Measurements from ENCODE around the gene FGF14. TPM values are rescaled to one million over a fixed set of nuclear protein-coding genes. Genes with fewer than 3 reads are reported as not detected.

The FGF14 gene
- 0.03 TPM in 2 replicates for polyA plus RNA-seq (2013)

DNA sequence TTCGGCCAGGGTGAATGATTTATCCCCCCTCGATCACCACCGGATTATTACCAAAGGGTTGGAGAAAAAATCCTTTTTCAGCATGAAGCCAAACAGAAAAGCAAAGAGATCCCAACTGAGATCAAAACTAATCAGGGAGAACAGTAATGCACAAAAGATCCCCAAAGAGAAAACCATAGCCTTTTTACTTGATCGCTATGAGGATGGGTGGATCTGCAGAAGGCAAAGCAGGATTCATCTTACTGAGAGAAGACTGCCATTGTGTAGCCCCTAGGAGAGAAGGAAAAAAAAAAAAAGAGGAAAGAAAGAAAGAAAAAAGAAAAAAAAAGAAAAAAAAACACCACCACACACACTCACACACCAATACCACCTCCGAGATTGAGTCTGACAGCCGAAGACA lies at the start of gene FGF14:
FGF14 (minus strand) TSS at position 283 of the 400 bp plus-strand sequence.
- Histone ChIP-seq H2BK12ac (ENCODE audit: low read length) (no peak within 1 kb of the TSS), H3K14ac (ENCODE audit: low read length) (no peak within 1 kb of the TSS), H3K4me2 (ENCODE audit: low read length) (peak within 1 kb of the TSS; percentile 83), H3K27me3 (ENCODE audit: insufficient read depth, low read length) (peaks cover 37% of the 10 kb centered on the region), H3K23ac (ENCODE audit: low read length) (no peak within 1 kb of the TSS), H4K12ac (ENCODE audit: low read depth, low read length) (no peak within 1 kb of the TSS), H2BK120ac (ENCODE audit: insufficient read depth, low read length, poor library complexity) (no peak within 1 kb of the TSS), H4K8ac (ENCODE audit: low read depth, low read length) (no peak within 1 kb of the TSS), H3K27ac (ENCODE audit: low read depth, low read length) (no peak within 1 kb of the TSS), H3K9ac (ENCODE audit: low read length) (no peak within 1 kb of the TSS), H4K91ac (ENCODE audit: low read depth, low read length) (no peak within 1 kb of the TSS), H3K4me1 (ENCODE audit: control insufficient read depth in 1 of 2, insufficient read depth in 2 of 2, low read length in 2 of 2) (peaks cover 2 to 10% of the 10 kb centered on the region in 2 experiments), H3K9me3 (ENCODE audit: insufficient read depth, low read depth, low read length) (peaks cover 5% of the 10 kb centered on the region), H2AK5ac (ENCODE audit: low read length) (no peak within 1 kb of the TSS), H3K36me3 (ENCODE audit: control insufficient read depth in 1 of 2, insufficient read depth in 2 of 2, low read length in 2 of 2) (no peaks in the 10 kb centered on the region), H3K18ac (ENCODE audit: low read length) (no peak within 1 kb of the TSS), H3K4ac (ENCODE audit: low read depth, low read length) (no peak within 1 kb of the TSS), H3K4me3 (ENCODE audit: low read depth, low read length) (no peak within 1 kb of the TSS), H2AFZ (ENCODE audit: insufficient read depth, low read length, poor library complexity) (no peak within 1 kb of the TSS), H3K79me2 (ENCODE audit: control insufficient read depth, insufficient read depth, low read length, poor library complexity) (no peaks in the 10 kb centered on the region), H3K79me1 (ENCODE audit: low read length) (no peaks in the 10 kb centered on the region), H2BK5ac (ENCODE audit: low read depth, low read length, poor library complexity) (no peak within 1 kb of the TSS)
- WGBS (ENCODE audit: extremely low coverage, insufficient coverage, insufficient read length), result no CpG with 5 or more reads among the region's 6 CpGs
- DNase-seq, result no peak

- no peak overlapping the region for H3K14ac ChIP-seq (ENCODE audit: low read length)
- no peak overlapping the region for H3K27ac ChIP-seq (ENCODE audit: low read depth, low read length)
- H2BK12ac ChIP-seq (ENCODE audit: low read length), result no peak overlapping the region
- no peak overlapping the region for H2BK5ac ChIP-seq (ENCODE audit: low read depth, low read length, poor library complexity)
- no peak overlapping the region for H3K4ac ChIP-seq (ENCODE audit: low read depth, low read length)
- no peaks in the 10 kb centered on the region for H3K79me1 ChIP-seq (ENCODE audit: low read length)
- H2AK5ac ChIP-seq (ENCODE audit: low read length), result no peak overlapping the region
- no peaks in the 10 kb centered on the region for H3K4me1 ChIP-seq (ENCODE audit: control insufficient read depth in 1 of 2, insufficient read depth in 2 of 2, low read length in 2 of 2)
- H3K18ac ChIP-seq (ENCODE audit: low read length), result no peak overlapping the region
- no peaks in the 10 kb centered on the region for H3K9me3 ChIP-seq (ENCODE audit: insufficient read depth, low read depth, low read length)
- H3K23ac ChIP-seq (ENCODE audit: low read length), result no peak overlapping the region
- no peak overlapping the region for H3K9ac ChIP-seq (ENCODE audit: low read length)
- H4K8ac ChIP-seq (ENCODE audit: low read depth, low read length), result no peak overlapping the region
- no peak for DNase-seq
- H3K36me3 ChIP-seq (ENCODE audit: control insufficient read depth in 1 of 2, insufficient read depth in 2 of 2, low read length in 2 of 2), result no peaks in the 10 kb centered on the region
- H3K4me3 ChIP-seq (ENCODE audit: low read depth, low read length), result no peak overlapping the region
- no peak overlapping the region for H4K91ac ChIP-seq (ENCODE audit: low read depth, low read length)
- H3K79me2 ChIP-seq (ENCODE audit: control insufficient read depth, insufficient read depth, low read length, poor library complexity), result no peaks in the 10 kb centered on the region
- no peak overlapping the region for H4K12ac ChIP-seq (ENCODE audit: low read depth, low read length)
- no peak overlapping the region for H3K4me2 ChIP-seq (ENCODE audit: low read length)
- H2BK120ac ChIP-seq (ENCODE audit: insufficient read depth, low read length, poor library complexity), result no peak overlapping the region
- WGBS (ENCODE audit: extremely low coverage, insufficient coverage, insufficient read length), result no CpG with 5 or more reads among the region's 1 CpG
- H2AFZ ChIP-seq (ENCODE audit: insufficient read depth, low read length, poor library complexity), result no peak overlapping the region
- no peaks in the 10 kb centered on the region for H3K27me3 ChIP-seq (ENCODE audit: insufficient read depth, low read length)
Measured at GRCh38 chr13:102443249-102443648, 41.4 kb upstream of the FGF14 start.

DNA sequence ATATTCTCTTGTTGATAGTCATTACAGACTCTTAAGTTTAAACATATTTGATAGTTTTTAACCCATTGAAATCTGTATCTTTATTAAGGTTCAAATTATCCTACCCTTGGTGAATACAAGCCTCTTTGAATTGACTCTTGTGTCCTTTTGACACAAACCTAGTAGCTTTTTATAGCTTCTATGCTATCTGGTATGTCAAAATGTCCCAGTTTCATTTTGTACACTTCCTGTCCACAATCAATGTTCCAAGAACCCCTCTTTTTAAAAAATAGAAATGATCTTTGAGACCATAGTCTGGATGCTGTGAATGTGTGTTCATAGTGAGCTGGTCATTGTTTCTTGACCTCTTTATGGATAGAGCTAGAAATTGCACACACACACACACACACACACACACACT lies 39.2 kb upstream of the FGF14 start:
- H3K36me3 ChIP-seq (ENCODE audit: control insufficient read depth in 1 of 2, insufficient read depth in 2 of 2, low read length in 2 of 2), result no peaks in the 10 kb centered on the region
- H2BK12ac ChIP-seq (ENCODE audit: low read length), result no peak overlapping the region
- no peak overlapping the region for H4K8ac ChIP-seq (ENCODE audit: low read depth, low read length)
- no peak overlapping the region for H4K91ac ChIP-seq (ENCODE audit: low read depth, low read length)
- H3K4ac ChIP-seq (ENCODE audit: low read depth, low read length), result no peak overlapping the region
- no peak overlapping the region for H3K27ac ChIP-seq (ENCODE audit: low read depth, low read length)
- H3K9ac ChIP-seq (ENCODE audit: low read length), result no peak overlapping the region
- no peak overlapping the region for H3K4me3 ChIP-seq (ENCODE audit: low read depth, low read length)
- no peak overlapping the region for H2BK5ac ChIP-seq (ENCODE audit: low read depth, low read length, poor library complexity)
- no peaks in the 10 kb centered on the region for H3K27me3 ChIP-seq (ENCODE audit: insufficient read depth, low read length)
- no peak overlapping the region for H2AK5ac ChIP-seq (ENCODE audit: low read length)
- DNase-seq, result no peak
- no peak overlapping the region for H3K4me2 ChIP-seq (ENCODE audit: low read length)
- H3K79me2 ChIP-seq (ENCODE audit: control insufficient read depth, insufficient read depth, low read length, poor library complexity), result no peaks in the 10 kb centered on the region
- no peak overlapping the region for H2BK120ac ChIP-seq (ENCODE audit: insufficient read depth, low read length, poor library complexity)
- H3K14ac ChIP-seq (ENCODE audit: low read length), result no peak overlapping the region
- no peaks in the 10 kb centered on the region for H3K4me1 ChIP-seq (ENCODE audit: control insufficient read depth in 1 of 2, insufficient read depth in 2 of 2, low read length in 2 of 2)
- H3K9me3 ChIP-seq (ENCODE audit: insufficient read depth, low read depth, low read length), result no peaks in the 10 kb centered on the region
- no peak overlapping the region for H3K23ac ChIP-seq (ENCODE audit: low read length)
- no peak overlapping the region for H4K12ac ChIP-seq (ENCODE audit: low read depth, low read length)
- H3K79me1 ChIP-seq (ENCODE audit: low read length), result no peaks in the 10 kb centered on the region
- H2AFZ ChIP-seq (ENCODE audit: insufficient read depth, low read length, poor library complexity), result no peak overlapping the region
- no peak overlapping the region for H3K18ac ChIP-seq (ENCODE audit: low read length)

- H3K9ac ChIP-seq (ENCODE audit: low read length), result no peak overlapping the region
- no peak overlapping the region for H3K14ac ChIP-seq (ENCODE audit: low read length)
- no peak overlapping the region for H3K23ac ChIP-seq (ENCODE audit: low read length)
- H2AK5ac ChIP-seq (ENCODE audit: low read length), result no peak overlapping the region
- no peak overlapping the region for H4K8ac ChIP-seq (ENCODE audit: low read depth, low read length)
- H3K27ac ChIP-seq (ENCODE audit: low read depth, low read length), result no peak overlapping the region
- H3K9me3 ChIP-seq (ENCODE audit: insufficient read depth, low read depth, low read length), result no peaks in the 10 kb centered on the region
- H3K4me2 ChIP-seq (ENCODE audit: low read length), result no peak overlapping the region
- H2BK120ac ChIP-seq (ENCODE audit: insufficient read depth, low read length, poor library complexity), result no peak overlapping the region
- H3K4me1 ChIP-seq (ENCODE audit: control insufficient read depth in 1 of 2, insufficient read depth in 2 of 2, low read length in 2 of 2), result no peaks in the 10 kb centered on the region
- no peak overlapping the region for H2AFZ ChIP-seq (ENCODE audit: insufficient read depth, low read length, poor library complexity)
- H3K4me3 ChIP-seq (ENCODE audit: low read depth, low read length), result no peak overlapping the region
- no peak overlapping the region for H3K4ac ChIP-seq (ENCODE audit: low read depth, low read length)
- H4K12ac ChIP-seq (ENCODE audit: low read depth, low read length), result no peak overlapping the region
- H2BK5ac ChIP-seq (ENCODE audit: low read depth, low read length, poor library complexity), result no peak overlapping the region
- no peaks in the 10 kb centered on the region for H3K27me3 ChIP-seq (ENCODE audit: insufficient read depth, low read length)
- WGBS (ENCODE audit: extremely low coverage, insufficient coverage, insufficient read length), result no CpG with 5 or more reads among the region's 2 CpGs
- DNase-seq, result no peak
- H3K79me2 ChIP-seq (ENCODE audit: control insufficient read depth, insufficient read depth, low read length, poor library complexity), result no peaks in the 10 kb centered on the region
- H3K18ac ChIP-seq (ENCODE audit: low read length), result no peak overlapping the region
- no peaks in the 10 kb centered on the region for H3K79me1 ChIP-seq (ENCODE audit: low read length)
- H4K91ac ChIP-seq (ENCODE audit: low read depth, low read length), result no peak overlapping the region
- H2BK12ac ChIP-seq (ENCODE audit: low read length), result no peak overlapping the region
- no peaks in the 10 kb centered on the region for H3K36me3 ChIP-seq (ENCODE audit: control insufficient read depth in 1 of 2, insufficient read depth in 2 of 2, low read length in 2 of 2)
Measured at GRCh38 chr13:102440259-102440936, 38.5 kb upstream of the FGF14 start.
